Myocyte (in vitro differentiated cells): ENCODE measurements around the gene ZBTB7C. TPM values are rescaled to one million over a fixed set of nuclear protein-coding genes. Genes with fewer than 3 reads are reported as not detected.
A peak's percentile ranks its signal among the peaks of the same experiment; 100 is the strongest.
"Not testable (repeated sequence)": the region's sequence is repeated elsewhere in the genome, so short reads cannot be mapped to it uniquely, and the experiment has no call there.

Source experiments
- DNase-seq: peaks from one replicate; pipeline ENCODE4 v3.0.0-alpha.2; 2012; ENCODE audit warnings: low read depth
- polyA plus RNA-seq: library from polyadenylated mRNA; unstranded; fragments of >200 nt; gene quantifications from one replicate; pipeline ENCODE4 v1.2.1, GENCODE V29; 2012; ENCODE audit warnings: missing spikeins
- total RNA-seq: library from RNA; depleted of rRNA; stranded (reverse); fragments of >200 nt; gene quantifications from 2 replicates; pipeline ENCODE4 v1.2.3, GENCODE V29; 2014

The ZBTB7C gene
- total RNA-seq, result 16.4 and 26.6 TPM in 2 replicates
- polyA plus RNA-seq, result 8.0 TPM

- DNase-seq, result peak; percentile 55
These were observed at the start of gene ZBTB7C for GRCh38 chr18:48408727-48409590. Gene ZBTB7C (minus strand): TSS chr18:48409383.

- DNase-seq, result no peak
These were observed 47.7 kb upstream of the ZBTB7C start for GRCh38 chr18:48456838-48457237.

GRCh38 chr18:48455555-48456478 lies 46.6 kb upstream of the ZBTB7C start:
- peak; percentile 93 for DNase-seq

GRCh38 chr18:48454261-48454757 lies 45.1 kb upstream of the ZBTB7C start:
- DNase-seq, result no peak

GRCh38 chr18:48453330-48454066 lies 44.3 kb upstream of the ZBTB7C start:
- no peak for DNase-seq

GRCh38 chr18:48452861-48453323 lies 43.7 kb upstream of the ZBTB7C start:
- DNase-seq, result no peak

- no peak for DNase-seq
These were observed 41.5 kb upstream of the ZBTB7C start for GRCh38 chr18:48450685-48451084.

- peak; percentile 85 for DNase-seq
These were observed 37.5 kb upstream of the ZBTB7C start for GRCh38 chr18:48446582-48447225.

GRCh38 chr18:48445540-48445939 lies 36.4 kb upstream of the ZBTB7C start:
- peak; percentile 86 for DNase-seq

- no peak for DNase-seq
These were observed 33.6 kb upstream of the ZBTB7C start for GRCh38 chr18:48442761-48443160.

GRCh38 chr18:48441405-48441881 lies 32.3 kb upstream of the ZBTB7C start:
- peak; percentile 62 for DNase-seq

GRCh38 chr18:48440924-48441323 lies 31.7 kb upstream of the ZBTB7C start:
- DNase-seq, result no peak

GRCh38 chr18:48436907-48437306 lies 27.7 kb upstream of the ZBTB7C start:
- DNase-seq, result no peak

GRCh38 chr18:48434382-48434781 lies 25.2 kb upstream of the ZBTB7C start:
- not testable (repeated sequence) for DNase-seq

GRCh38 chr18:48433541-48433940 lies 24.4 kb upstream of the ZBTB7C start:
- DNase-seq, result no peak

GRCh38 chr18:48430150-48430549 lies 21.0 kb upstream of the ZBTB7C start:
- DNase-seq, result no peak

GRCh38 chr18:48428475-48429177 lies 19.4 kb upstream of the ZBTB7C start:
- DNase-seq, result peak; percentile 97

GRCh38 chr18:48422947-48423378 lies 13.8 kb upstream of the ZBTB7C start:
- DNase-seq, result no peak

GRCh38 chr18:48419277-48420022 lies 10.3 kb upstream of the ZBTB7C start:
- no peak for DNase-seq
